Left kidney (tissue), 2 donors: ENCODE results near the gene CFAP97D1. TPM values are rescaled to one million over a fixed set of nuclear protein-coding genes. Genes with fewer than 3 reads are reported as not detected.
A peak's percentile ranks its signal among the peaks of the same experiment; 100 is the strongest.
"Not testable (repeated sequence)": the region's sequence is repeated elsewhere in the genome, so short reads cannot be mapped to it uniquely, and the experiment has no call there.

ENCODE experiments used
- DNase-seq: peaks from one replicate; pipeline ENCODE4 v3.0.0-alpha.2; 2013
- polyA plus RNA-seq: library from polyadenylated mRNA; unstranded; fragments of 120-200 nt; gene quantifications from one replicate; pipeline ENCODE4 v1.2.1, GENCODE V29; 2013; ENCODE audit not compliant: insufficient read length

Gene CFAP97D1
- polyA plus RNA-seq, 1 donor, result 0.10 TPM

GRCh38 chr17:43768382-43768781 is 11.9 kb upstream of the CFAP97D1 start:
- no peak for DNase-seq

- no peak for DNase-seq
These were observed 11.3 kb upstream of the CFAP97D1 start for GRCh38 chr17:43768943-43769342.

GRCh38 chr17:43769426-43769825 is 10.8 kb upstream of the CFAP97D1 start:
- DNase-seq, result no peak

- DNase-seq, result no peak
These were observed 10.4 kb upstream of the CFAP97D1 start for GRCh38 chr17:43769859-43770258.

- DNase-seq, result no peak
These were observed 9.3 kb upstream of the CFAP97D1 start for GRCh38 chr17:43770957-43771356.

GRCh38 chr17:43771463-43771862 is 8.8 kb upstream of the CFAP97D1 start:
- DNase-seq, result no peak

- no peak for DNase-seq
These were observed 7.2 kb upstream of the CFAP97D1 start for GRCh38 chr17:43772877-43773648.

GRCh38 chr17:43774304-43775250 is 5.7 kb upstream of the CFAP97D1 start:
- no peak for DNase-seq

GRCh38 chr17:43778337-43779144 is 1.7 kb upstream of the CFAP97D1 start, which contains the start of gene DUSP3:
DUSP3 (minus strand) TSS chr17:43778977; CDS start chr17:43778924, 53 bp downstream.
- peak; percentile 91 for DNase-seq

- DNase-seq, result peak; percentile 69
These were observed 800 bp upstream of the CFAP97D1 start for GRCh38 chr17:43779145-43780125.

GRCh38 chr17:43782913-43783680 is 2.9 kb downstream of the CFAP97D1 start:
- no peak for DNase-seq

- no peak for DNase-seq
These were observed 3.8 kb downstream of the CFAP97D1 start for GRCh38 chr17:43784068-43784467.

- DNase-seq, result no peak
These were observed 4.4 kb downstream of the CFAP97D1 start for GRCh38 chr17:43784628-43785101.

- no peak for DNase-seq
These were observed 7.5 kb downstream of the CFAP97D1 start for GRCh38 chr17:43787728-43788127.

- no peak for DNase-seq
These were observed 8.3 kb downstream of the CFAP97D1 start for GRCh38 chr17:43788540-43788939.

GRCh38 chr17:43789482-43789881 is 9.2 kb downstream of the CFAP97D1 start:
- DNase-seq, result no peak

- no peak for DNase-seq
These were observed 10.2 kb downstream of the CFAP97D1 start for GRCh38 chr17:43790311-43790940.

GRCh38 chr17:43791589-43791988 is 11.4 kb downstream of the CFAP97D1 start:
- no peak for DNase-seq

- DNase-seq, result not testable (repeated sequence)
These were observed 12.4 kb downstream of the CFAP97D1 start for GRCh38 chr17:43792668-43793067.
